GM20000 (cell line): ENCODE results near the gene BMP2K.

Experiments
- DNase-seq: peaks from one replicate; pipeline ENCODE4 v3.0.0; 2012; ENCODE audit warnings: low spot score
- TF ChIP-seq, protein P1 (sequence below): IDR thresholded peaks from 2 replicates; pipeline ENCODE4 v1.5.1; 2012; ENCODE audit warnings: mild to moderate bottlenecking, control low read depth; ENCODE audit errors: extremely low read depth, missing control alignments

Gene BMP2K

GRCh38 chr4:78742300-78742699, 33.9 kb upstream of the BMP2K start:
- TF ChIP-seq, protein P1, sequence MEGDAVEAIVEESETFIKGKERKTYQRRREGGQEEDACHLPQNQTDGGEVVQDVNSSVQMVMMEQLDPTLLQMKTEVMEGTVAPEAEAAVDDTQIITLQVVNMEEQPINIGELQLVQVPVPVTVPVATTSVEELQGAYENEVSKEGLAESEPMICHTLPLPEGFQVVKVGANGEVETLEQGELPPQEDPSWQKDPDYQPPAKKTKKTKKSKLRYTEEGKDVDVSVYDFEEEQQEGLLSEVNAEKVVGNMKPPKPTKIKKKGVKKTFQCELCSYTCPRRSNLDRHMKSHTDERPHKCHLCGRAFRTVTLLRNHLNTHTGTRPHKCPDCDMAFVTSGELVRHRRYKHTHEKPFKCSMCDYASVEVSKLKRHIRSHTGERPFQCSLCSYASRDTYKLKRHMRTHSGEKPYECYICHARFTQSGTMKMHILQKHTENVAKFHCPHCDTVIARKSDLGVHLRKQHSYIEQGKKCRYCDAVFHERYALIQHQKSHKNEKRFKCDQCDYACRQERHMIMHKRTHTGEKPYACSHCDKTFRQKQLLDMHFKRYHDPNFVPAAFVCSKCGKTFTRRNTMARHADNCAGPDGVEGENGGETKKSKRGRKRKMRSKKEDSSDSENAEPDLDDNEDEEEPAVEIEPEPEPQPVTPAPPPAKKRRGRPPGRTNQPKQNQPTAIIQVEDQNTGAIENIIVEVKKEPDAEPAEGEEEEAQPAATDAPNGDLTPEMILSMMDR, result no peak
- no peak for DNase-seq

GRCh38 chr4:78747475-78747922, 28.7 kb upstream of the BMP2K start:
- TF ChIP-seq, protein P1, result no peak
- no peak for DNase-seq

DNA sequence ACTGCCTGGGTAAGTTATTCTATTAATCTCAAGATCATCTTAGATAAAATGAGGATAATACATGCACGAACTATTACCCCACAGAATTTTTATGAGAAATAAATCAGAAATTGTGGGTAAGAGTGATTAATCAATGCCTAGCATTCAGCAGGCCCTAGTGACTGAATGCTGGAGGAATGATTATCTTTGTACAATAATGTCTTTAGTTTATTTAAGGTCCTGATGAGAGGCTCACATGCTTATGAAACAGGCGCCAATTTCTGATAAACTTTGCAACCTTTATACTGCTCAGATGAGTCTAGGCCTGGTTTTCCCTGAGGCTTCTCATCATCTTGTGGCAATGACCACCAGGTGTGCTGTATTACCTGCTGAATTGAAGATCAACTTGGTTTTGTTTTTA, 27.8 kb upstream of the BMP2K start:
- TF ChIP-seq, protein P1, result no peak

GRCh38 chr4:78749258-78749971, 26.7 kb upstream of the BMP2K start:
- TF ChIP-seq, protein P1, result no peak
- no peak for DNase-seq

More for the DNA sequence above, 27.8 kb upstream of the BMP2K start:
- no peak for DNase-seq

DNA sequence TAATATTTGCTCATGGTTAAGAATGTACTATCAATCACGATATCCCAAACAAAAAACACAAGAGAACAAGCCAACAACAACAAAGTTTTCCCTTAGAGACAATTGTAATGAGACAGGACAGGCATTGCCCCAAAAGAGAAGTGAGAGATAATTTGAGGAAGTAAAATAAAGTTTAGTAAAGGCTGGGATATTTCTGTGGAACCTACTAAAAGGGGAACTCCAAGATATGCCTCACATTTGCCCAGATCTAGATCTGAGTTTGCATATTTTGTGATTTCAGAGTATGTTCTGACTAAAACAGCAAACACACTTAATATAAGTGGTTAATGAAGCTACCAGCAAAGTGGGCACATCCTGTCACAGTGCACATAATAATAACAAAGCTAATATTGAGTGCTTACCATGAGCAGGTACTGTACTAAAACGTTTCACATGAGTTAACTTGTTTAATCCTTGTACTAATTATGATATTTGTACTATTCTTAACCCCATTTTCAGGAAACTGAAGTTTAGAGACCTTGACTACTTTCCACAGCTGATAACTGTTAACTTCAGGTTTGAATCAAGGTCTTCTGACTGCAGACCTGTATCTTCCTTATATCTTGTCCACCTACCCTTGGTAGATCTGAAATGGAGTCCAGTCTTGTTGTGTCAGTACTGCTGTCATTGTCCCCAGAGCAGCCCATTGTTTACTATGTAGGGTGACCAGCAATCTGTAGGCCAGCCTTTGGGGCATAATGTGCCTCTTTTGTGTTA, 26.0 kb upstream of the BMP2K start:
- TF ChIP-seq, protein P1, result no peak
- DNase-seq, result peak; percentile 25

DNA sequence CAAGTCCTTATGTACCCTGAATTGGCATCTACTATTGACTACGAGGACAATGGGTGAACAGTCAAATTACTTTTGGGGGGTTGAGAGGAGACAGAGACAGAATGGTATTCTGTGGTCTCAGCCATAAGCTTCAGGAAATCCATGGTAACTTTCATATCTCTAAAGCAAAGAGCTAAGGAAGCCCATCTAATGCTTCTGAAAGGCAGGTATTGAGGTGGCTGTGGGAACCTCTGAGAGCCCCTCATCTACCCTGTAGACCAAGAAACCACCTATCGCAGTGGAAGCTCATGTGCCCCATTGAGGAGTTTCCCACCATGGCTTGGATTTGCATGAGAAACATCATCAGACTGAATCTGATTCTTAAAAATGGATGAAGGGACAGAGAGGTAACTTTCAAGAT, 23.1 kb upstream of the BMP2K start:
- TF ChIP-seq, protein P1, result no peak
- DNase-seq, result no peak

DNA sequence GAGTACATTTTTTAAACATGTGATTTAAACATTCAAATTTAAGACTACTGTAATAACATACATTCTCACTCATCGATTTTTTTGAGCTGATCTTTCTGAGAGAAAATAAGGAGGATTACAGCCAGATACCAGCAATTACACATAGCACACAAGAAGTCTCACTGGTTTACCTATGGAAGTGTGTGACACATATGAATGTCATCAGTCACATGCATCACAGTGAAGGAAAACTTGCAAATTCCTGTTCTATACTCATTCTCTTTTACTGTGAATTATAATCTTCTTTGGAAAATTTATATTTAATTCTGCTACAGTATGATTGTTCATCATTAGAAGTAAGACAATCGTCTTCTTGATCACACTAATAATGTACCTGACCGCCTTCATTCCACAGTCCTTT, 21.3 kb upstream of the BMP2K start:
- DNase-seq, result no peak
- TF ChIP-seq, protein P1, result no peak
